K562 (cell line): ENCODE measurements around the gene NACA. TPM values are rescaled to one million over a fixed set of nuclear protein-coding genes. Genes with fewer than 3 reads are reported as not detected.

Experiments used
- EWSR1 ChIP-seq: fragments of 450-650 bp; IDR thresholded peaks from 2 replicates; pipeline ENCODE4 v1.6.1; 2018; ENCODE audit warnings: borderline replicate concordance, mild to moderate bottlenecking, low read depth, moderate library complexity; ENCODE audit not compliant: partially characterized antibody
- EZH2 ChIP-seq: IDR thresholded peaks from 2 replicates; pipeline ENCODE4 v1.6.1; 2012; ENCODE audit warnings: low read depth, mild to moderate bottlenecking, inconsistent platforms, low read length, borderline replicate concordance
- FOXK2 ChIP-seq, 2 experiments: fragments of 450-650 bp; IDR thresholded peaks in 1 of 2; conservative IDR thresholded peaks in 1 of 2; 2 replicates each; pipeline ENCODE4 v1.6.1; 2016; ENCODE audit warnings: low read depth in 2 of 2, mild to moderate bottlenecking in 1 of 2
- HDAC6 ChIP-seq: IDR thresholded peaks from 2 replicates; pipeline ENCODE4 v1.6.1; 2012; ENCODE audit warnings: low read depth, mild to moderate bottlenecking, control low read depth, inconsistent platforms, low read length, moderate library complexity
- IRF1 ChIP-seq: sonication (generic); formaldehyde crosslinking; IDR thresholded peaks from 2 replicates; pipeline ENCODE4 v1.8.0; 2022; ENCODE audit warnings: missing genetic modification reagents, mild to moderate bottlenecking, borderline replicate concordance
- MTA2 ChIP-seq: fragments of 450-650 bp; IDR thresholded peaks from 2 replicates; pipeline ENCODE4 v1.6.1; 2016; ENCODE audit warnings: low read depth
- NUFIP1 ChIP-seq: fragments of 450-650 bp; IDR thresholded peaks from 2 replicates; pipeline ENCODE4 v1.6.1; 2018; ENCODE audit not compliant: partially characterized antibody
- PPARD ChIP-seq: fragments of 250-450 bp; sonication (Bioruptor Pico); IDR thresholded peaks from 2 replicates; pipeline ENCODE4 v1.8.0; 2022; ENCODE audit warnings: inconsistent platforms, mild to moderate bottlenecking, moderate library complexity
- RBFOX2 ChIP-seq: fragments of 200-400 bp; formaldehyde crosslinking; IDR thresholded peaks from 2 replicates; pipeline ENCODE4 v1.6.1; 2017; ENCODE audit warnings: low read depth, mild to moderate bottlenecking, low read length, moderate library complexity
- TAF9B ChIP-seq: fragments of 450-650 bp; IDR thresholded peaks from 2 replicates; pipeline ENCODE4 v1.6.1; 2018; ENCODE audit warnings: mild to moderate bottlenecking; ENCODE audit not compliant: partially characterized antibody
- ZBTB49 ChIP-seq: sonication (generic); formaldehyde crosslinking; IDR thresholded peaks from 2 replicates; pipeline ENCODE4 v1.8.0; 2022; ENCODE audit warnings: missing genetic modification reagents, mild to moderate bottlenecking, borderline replicate concordance
- ZNF224 ChIP-seq: sonication (generic); formaldehyde crosslinking; IDR thresholded peaks from 2 replicates; pipeline ENCODE4 v1.8.0; 2022; ENCODE audit warnings: mild to moderate bottlenecking, missing genetic modification reagents
- ZNF407 ChIP-seq: fragments of 450-650 bp; IDR thresholded peaks from 2 replicates; pipeline ENCODE4 v1.6.1; 2016; ENCODE audit warnings: low read depth
- polyA plus RNA-seq, 8 experiments: library from polyadenylated mRNA; depleted of rRNA in 4 of 8; stranded (reverse) in 5 of 8; unstranded in 3 of 8; fragments of >200 nt; fragmentation: Nextera tagmentation in 2 of 8; fragmentation: Illumina TruSeq in 1 of 8; extraction: Ambion mirVana in 2 of 8; extraction: Trizol in 1 of 8; gene quantifications; 2 replicates each; pipeline versions ENCODE4 v1.2.1 to v1.2.3, GENCODE V29; 2011 to 2014; ENCODE audit warnings: inconsistent platforms in 1 of 8, missing spikeins in 1 of 8
- total RNA-seq, 7 experiments: library from RNA; depleted of rRNA in 6 of 7; stranded (reverse); fragments of >200 nt in 6 of 7; fragmentation: Illumina TruSeq in 2 of 7; extraction: Trizol in 2 of 7; gene quantifications; 2 replicates each; pipeline versions ENCODE4 v1.2.1 to v1.2.3, GENCODE V29; 2011 to 2021; ENCODE audit warnings: low replicate concordance in 1 of 7

NACA gene
- total and polyA plus RNA-seq, 9 of the 15 experiments (the other 6 are each of a cell fraction or from before 2014, with no cell fraction given) = 1,030 to 2,416 (median 1,645) TPM

GRCh38 chr12:56751712-56752598 lies 26.9 kb upstream of the NACA start, which contains the start of gene PRIM1 (continued):
- TF ChIP-seq ZNF407 (no peak), PPARD (CRISPR knock-in tag) (no peak), FOXK2 (conservative IDR thresholded peaks at IDR 0.05 in 1 of 2, IDR thresholded peaks at IDR 0.05 in 1 of 2; ENCODE audit: low read depth in 2 of 2) (0 out of 4 replicates have a peak, but pooled peaks of 1 of the 2 experiments have one; percentile 25), RBFOX2 (peak; percentile 97), MTA2 (peak; percentile 20; the same call in 1 of the 2 replicates), ZNF224 (CRISPR knock-in tag) (0 out of 2 replicates have a peak, but pooled peaks have one; percentile 49), NUFIP1 (no peak), ZBTB49 (0 out of 2 replicates have a peak, but pooled peaks have one; percentile 71), IRF1 (CRISPR knock-in tag) (no peak), TAF9B (peak; percentile 71), EWSR1 (no peak), EZH2 (no peak), HDAC6 (no peak)
